Measurements from ENCODE around the gene FMOD. TPM values are rescaled to one million over a fixed set of nuclear protein-coding genes. Genes with fewer than 3 reads are reported as not detected.

The FMOD gene
- polyA plus RNA-seq, 1 donor from 2014 or later: not detected

DNA sequence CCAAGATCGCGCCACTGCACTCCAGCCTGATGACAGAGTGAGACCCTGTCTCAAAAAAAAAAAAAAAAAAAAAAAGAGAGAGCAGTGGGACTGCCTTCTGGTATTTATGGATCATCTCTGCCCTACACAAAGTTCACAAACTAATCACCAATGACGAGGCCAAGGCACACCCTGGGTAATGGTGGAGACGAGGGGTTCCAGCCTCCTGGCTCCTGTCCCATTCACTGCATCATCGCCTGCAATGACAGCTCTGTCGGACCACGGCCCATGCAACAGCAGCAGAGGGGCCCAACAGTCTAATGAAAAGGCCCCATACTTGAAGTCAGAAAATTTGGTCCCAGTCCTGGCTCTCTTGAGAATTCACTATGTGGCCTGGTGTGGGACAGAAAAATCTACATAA lies 48.5 kb downstream of the FMOD start:
- no peak overlapping the region for H2AFZ ChIP-seq (ENCODE audit: low read depth, low read length)
- TF ChIP-seq, protein P1, sequence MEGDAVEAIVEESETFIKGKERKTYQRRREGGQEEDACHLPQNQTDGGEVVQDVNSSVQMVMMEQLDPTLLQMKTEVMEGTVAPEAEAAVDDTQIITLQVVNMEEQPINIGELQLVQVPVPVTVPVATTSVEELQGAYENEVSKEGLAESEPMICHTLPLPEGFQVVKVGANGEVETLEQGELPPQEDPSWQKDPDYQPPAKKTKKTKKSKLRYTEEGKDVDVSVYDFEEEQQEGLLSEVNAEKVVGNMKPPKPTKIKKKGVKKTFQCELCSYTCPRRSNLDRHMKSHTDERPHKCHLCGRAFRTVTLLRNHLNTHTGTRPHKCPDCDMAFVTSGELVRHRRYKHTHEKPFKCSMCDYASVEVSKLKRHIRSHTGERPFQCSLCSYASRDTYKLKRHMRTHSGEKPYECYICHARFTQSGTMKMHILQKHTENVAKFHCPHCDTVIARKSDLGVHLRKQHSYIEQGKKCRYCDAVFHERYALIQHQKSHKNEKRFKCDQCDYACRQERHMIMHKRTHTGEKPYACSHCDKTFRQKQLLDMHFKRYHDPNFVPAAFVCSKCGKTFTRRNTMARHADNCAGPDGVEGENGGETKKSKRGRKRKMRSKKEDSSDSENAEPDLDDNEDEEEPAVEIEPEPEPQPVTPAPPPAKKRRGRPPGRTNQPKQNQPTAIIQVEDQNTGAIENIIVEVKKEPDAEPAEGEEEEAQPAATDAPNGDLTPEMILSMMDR (IDR thresholded peaks at IDR 0.05; ENCODE audit: poor library complexity, severe bottlenecking): no peak
- TF ChIP-seq EZH2 (IDR thresholded peaks at IDR 0.05; ENCODE audit: borderline replicate concordance, insufficient read depth, low read length, poor library complexity, severe bottlenecking) (no peak), EP300 (conservative IDR thresholded peaks at IDR 0.05; ENCODE audit: poor library complexity, severe bottlenecking) (no peak), TAF1 (IDR thresholded peaks at IDR 0.05; ENCODE audit: low read depth) (no peak), SMC3 (conservative IDR thresholded peaks at IDR 0.05; ENCODE audit: poor library complexity) (no peak), MXI1 (conservative IDR thresholded peaks at IDR 0.05; ENCODE audit: poor library complexity, severe bottlenecking) (no peak), POLR2AphosphoS5 (IDR thresholded peaks at IDR 0.05) (no peak), RAD21 (conservative IDR thresholded peaks at IDR 0.05) (no peak)
- TF ChIP-seq, protein P2, sequence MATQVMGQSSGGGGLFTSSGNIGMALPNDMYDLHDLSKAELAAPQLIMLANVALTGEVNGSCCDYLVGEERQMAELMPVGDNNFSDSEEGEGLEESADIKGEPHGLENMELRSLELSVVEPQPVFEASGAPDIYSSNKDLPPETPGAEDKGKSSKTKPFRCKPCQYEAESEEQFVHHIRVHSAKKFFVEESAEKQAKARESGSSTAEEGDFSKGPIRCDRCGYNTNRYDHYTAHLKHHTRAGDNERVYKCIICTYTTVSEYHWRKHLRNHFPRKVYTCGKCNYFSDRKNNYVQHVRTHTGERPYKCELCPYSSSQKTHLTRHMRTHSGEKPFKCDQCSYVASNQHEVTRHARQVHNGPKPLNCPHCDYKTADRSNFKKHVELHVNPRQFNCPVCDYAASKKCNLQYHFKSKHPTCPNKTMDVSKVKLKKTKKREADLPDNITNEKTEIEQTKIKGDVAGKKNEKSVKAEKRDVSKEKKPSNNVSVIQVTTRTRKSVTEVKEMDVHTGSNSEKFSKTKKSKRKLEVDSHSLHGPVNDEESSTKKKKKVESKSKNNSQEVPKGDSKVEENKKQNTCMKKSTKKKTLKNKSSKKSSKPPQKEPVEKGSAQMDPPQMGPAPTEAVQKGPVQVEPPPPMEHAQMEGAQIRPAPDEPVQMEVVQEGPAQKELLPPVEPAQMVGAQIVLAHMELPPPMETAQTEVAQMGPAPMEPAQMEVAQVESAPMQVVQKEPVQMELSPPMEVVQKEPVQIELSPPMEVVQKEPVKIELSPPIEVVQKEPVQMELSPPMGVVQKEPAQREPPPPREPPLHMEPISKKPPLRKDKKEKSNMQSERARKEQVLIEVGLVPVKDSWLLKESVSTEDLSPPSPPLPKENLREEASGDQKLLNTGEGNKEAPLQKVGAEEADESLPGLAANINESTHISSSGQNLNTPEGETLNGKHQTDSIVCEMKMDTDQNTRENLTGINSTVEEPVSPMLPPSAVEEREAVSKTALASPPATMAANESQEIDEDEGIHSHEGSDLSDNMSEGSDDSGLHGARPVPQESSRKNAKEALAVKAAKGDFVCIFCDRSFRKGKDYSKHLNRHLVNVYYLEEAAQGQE (IDR thresholded peaks at IDR 0.05; ENCODE audit: borderline replicate concordance): no peak
- no peak overlapping the region for H3K4me2 ChIP-seq (ENCODE audit: low read length)
- no peaks in the 10 kb centered on the region for H4K20me1 ChIP-seq (ENCODE audit: insufficient read depth)
- H3K36me3 ChIP-seq (ENCODE audit: insufficient read depth, low read length): no peaks in the 10 kb centered on the region
- peaks cover 17% of the 10 kb centered on the region for H3K79me2 ChIP-seq (replicated peaks; ENCODE audit: insufficient read depth, low read length)
- H3K27me3 ChIP-seq (ENCODE audit: insufficient read depth, low read depth, low read length): no peaks in the 10 kb centered on the region
- H3K4me3 ChIP-seq (ENCODE audit: low read length): no peak overlapping the region
- no peak overlapping the region for H3K27ac ChIP-seq (ENCODE audit: low read length)
- no peaks in the 10 kb centered on the region for H3K9me2 ChIP-seq (ENCODE audit: insufficient read depth, low read length)
- no peak overlapping the region for H3K9ac ChIP-seq (ENCODE audit: low read length)
- no peaks in the 10 kb centered on the region for H3F3A ChIP-seq (ENCODE audit: insufficient read depth, low read length, poor library complexity, severe bottlenecking)
- no peaks in the 10 kb centered on the region for H3K9me3 ChIP-seq (ENCODE audit: low read length)

DNA sequence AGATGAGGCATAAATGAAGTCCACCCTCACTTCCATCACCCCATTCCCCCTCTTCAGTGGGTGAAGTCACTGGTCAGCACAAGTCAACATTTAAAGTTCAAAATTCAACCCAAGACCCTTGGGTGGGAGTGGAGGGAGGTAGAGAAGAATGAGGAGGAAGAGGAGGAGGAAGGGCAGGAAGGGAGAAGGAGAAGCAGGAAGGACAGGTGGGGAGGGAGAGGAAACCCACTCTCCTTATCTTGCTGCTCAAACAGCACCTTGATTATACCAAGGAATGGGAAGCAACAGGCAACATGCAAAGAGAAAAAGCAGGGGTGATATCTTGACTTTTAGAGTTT lies 49.6 kb downstream of the FMOD start:
- H3K27ac ChIP-seq (ENCODE audit: low read length): no peak overlapping the region
- H2AFZ ChIP-seq (ENCODE audit: low read depth, low read length): no peak overlapping the region
- H4K20me1 ChIP-seq (ENCODE audit: insufficient read depth): no peaks in the 10 kb centered on the region
- no peak overlapping the region for H3K4me3 ChIP-seq (ENCODE audit: low read length)
- no peak overlapping the region for H3K4me2 ChIP-seq (ENCODE audit: low read length)
- no peaks in the 10 kb centered on the region for H3K27me3 ChIP-seq (ENCODE audit: insufficient read depth, low read depth, low read length)
- peaks cover 5% of the 10 kb centered on the region for H3K79me2 ChIP-seq (replicated peaks; ENCODE audit: insufficient read depth, low read length)
- TF ChIP-seq SMC3 (conservative IDR thresholded peaks at IDR 0.05; ENCODE audit: poor library complexity) (no peak), RAD21 (conservative IDR thresholded peaks at IDR 0.05) (no peak), MXI1 (conservative IDR thresholded peaks at IDR 0.05; ENCODE audit: poor library complexity, severe bottlenecking) (no peak), TAF1 (IDR thresholded peaks at IDR 0.05; ENCODE audit: low read depth) (no peak), EZH2 (IDR thresholded peaks at IDR 0.05; ENCODE audit: borderline replicate concordance, insufficient read depth, low read length, poor library complexity, severe bottlenecking) (no peak), POLR2AphosphoS5 (IDR thresholded peaks at IDR 0.05) (no peak), EP300 (conservative IDR thresholded peaks at IDR 0.05; ENCODE audit: poor library complexity, severe bottlenecking) (no peak)
- TF ChIP-seq, protein P1 (IDR thresholded peaks at IDR 0.05; ENCODE audit: poor library complexity, severe bottlenecking): no peak
- TF ChIP-seq, protein P2 (IDR thresholded peaks at IDR 0.05; ENCODE audit: borderline replicate concordance): no peak
- no peaks in the 10 kb centered on the region for H3F3A ChIP-seq (ENCODE audit: insufficient read depth, low read length, poor library complexity, severe bottlenecking)
- H3K36me3 ChIP-seq (ENCODE audit: insufficient read depth, low read length): no peaks in the 10 kb centered on the region
- H3K9me3 ChIP-seq (ENCODE audit: low read length): no peaks in the 10 kb centered on the region
- no peaks in the 10 kb centered on the region for H3K9me2 ChIP-seq (ENCODE audit: insufficient read depth, low read length)
- H3K9ac ChIP-seq (ENCODE audit: low read length): no peak overlapping the region
